Fibroblast of pulmonary artery (primary cell): ENCODE data around the gene ZNF687.

Experiments used
- DNase-seq: peaks from one replicate; pipeline ENCODE4 v3.0.0-alpha.2; 2010; ENCODE audit warnings: low read depth
- H3K4me3 ChIP-seq: replicated peaks from 2 replicates; pipeline ENCODE4 v1.5.1; 2011; ENCODE audit warnings: low read depth, mild to moderate bottlenecking, control low read depth, low read length, moderate library complexity
- TF ChIP-seq, protein P1 (sequence below): IDR thresholded peaks from 2 replicates; pipeline ENCODE4 v1.5.1; 2011; ENCODE audit warnings: mild to moderate bottlenecking, control low read depth, low read length, inconsistent platforms; ENCODE audit errors: missing control alignments

ZNF687 gene

DNA sequence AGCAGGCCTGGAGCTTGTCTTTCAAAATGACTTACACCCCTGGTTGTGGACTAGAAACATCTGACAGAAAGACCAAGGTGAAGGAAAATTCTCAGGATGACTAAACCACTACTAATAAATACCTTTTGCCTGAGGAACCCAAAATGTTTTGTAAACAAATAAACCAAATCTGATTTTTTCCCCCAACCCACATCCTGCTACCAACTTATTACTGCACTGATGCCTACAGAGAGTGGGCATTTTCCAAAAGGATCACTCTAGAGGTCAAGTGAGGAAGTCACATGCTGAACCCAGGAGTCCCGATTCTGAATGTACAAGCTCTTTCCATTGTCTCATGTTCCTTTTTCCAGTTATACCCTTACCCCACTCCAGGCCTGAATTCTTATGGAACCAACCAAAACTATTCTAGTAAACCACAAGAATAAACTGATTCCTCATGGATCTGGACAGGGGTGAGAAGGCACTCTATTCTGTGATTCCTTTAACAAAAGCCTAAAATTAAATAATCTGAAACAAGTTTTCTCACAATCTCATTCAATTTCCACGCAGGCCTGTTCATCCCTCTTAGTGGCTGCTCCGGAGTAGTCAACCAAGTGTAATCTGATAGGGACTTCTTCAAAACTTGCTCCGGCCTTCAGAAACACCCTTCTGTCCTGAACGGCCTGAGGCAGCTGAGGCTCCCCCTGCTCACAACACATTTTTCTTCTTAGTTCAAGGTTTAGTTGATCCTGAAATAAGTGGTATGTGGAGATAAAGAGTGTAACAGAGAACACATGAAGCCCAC is 43.7 kb downstream of the ZNF687 start:
- TF ChIP-seq, protein P1, sequence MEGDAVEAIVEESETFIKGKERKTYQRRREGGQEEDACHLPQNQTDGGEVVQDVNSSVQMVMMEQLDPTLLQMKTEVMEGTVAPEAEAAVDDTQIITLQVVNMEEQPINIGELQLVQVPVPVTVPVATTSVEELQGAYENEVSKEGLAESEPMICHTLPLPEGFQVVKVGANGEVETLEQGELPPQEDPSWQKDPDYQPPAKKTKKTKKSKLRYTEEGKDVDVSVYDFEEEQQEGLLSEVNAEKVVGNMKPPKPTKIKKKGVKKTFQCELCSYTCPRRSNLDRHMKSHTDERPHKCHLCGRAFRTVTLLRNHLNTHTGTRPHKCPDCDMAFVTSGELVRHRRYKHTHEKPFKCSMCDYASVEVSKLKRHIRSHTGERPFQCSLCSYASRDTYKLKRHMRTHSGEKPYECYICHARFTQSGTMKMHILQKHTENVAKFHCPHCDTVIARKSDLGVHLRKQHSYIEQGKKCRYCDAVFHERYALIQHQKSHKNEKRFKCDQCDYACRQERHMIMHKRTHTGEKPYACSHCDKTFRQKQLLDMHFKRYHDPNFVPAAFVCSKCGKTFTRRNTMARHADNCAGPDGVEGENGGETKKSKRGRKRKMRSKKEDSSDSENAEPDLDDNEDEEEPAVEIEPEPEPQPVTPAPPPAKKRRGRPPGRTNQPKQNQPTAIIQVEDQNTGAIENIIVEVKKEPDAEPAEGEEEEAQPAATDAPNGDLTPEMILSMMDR, result no peak
- no peak for DNase-seq
- peak overlapping the region; percentile 84 for H3K4me3 ChIP-seq

DNA sequence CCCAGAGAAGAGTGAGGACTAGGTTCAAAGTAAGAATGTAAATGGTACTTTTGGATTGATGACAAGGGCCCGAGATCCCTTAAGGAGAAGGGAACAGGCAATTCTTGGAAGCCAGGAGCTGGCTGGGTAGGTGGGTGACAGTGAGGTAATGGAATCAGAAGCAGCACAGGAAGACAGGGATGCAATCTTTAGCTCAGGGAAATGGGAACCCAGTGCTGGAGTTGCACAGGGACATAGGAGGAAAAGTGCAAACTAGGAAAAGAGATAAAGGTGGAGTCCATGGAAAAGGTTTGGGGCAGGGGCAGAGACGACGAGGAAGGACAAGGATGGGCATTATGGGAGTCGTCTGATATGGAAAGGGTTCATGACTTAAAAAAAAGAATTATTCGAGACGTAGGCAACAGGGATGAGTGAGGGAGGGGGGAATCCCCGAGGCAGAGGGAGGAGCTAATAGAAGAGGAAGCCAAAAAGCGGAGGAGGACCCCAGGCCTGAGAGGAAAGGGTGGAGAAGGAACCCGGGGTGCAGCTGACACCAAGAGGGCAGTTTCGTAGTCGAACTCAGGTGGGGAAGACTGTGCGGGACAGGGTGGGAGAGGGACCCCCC is 44.6 kb downstream of the ZNF687 start:
- DNase-seq, result peak; percentile 57
- H3K4me3 ChIP-seq, result peak overlapping the region; percentile 84
- TF ChIP-seq, protein P1, result no peak

DNA sequence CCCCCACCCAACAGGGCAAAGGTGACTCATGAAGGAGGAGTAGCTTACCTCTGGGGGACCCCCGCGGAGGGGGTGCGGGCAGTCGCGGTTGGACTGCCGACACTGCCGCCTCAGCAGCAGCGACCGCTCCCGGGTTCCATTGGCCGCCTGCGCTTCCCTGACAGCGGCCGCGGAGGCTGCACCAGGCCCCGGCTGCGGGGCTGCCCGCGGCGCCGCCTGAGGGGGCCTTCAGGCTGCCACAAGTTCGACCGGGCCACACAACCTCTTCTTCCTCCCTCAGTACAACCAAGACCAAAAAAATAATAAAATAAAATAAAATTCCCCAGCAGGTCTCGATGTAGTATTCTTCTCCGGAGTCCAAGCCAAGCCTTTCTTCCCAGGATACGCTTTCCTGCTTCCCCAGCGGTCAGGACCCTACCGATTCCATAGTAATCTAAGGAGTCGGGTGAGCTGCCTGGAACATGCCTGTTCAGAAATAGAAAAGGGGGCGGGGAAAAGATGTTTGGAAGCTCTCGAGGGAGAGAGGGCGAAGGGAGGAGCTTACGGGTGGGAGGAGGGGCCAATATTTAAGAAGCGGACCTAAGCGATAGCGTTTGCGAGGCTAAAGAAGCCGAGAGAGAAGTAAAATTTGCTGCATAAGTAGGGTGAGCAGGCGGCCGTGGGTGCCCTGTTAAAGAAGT is 45.3 kb downstream of the ZNF687 start, which contains the start of gene PI4KB:
PI4KB (minus strand) TSS at position 194 of the 680 bp plus-strand sequence. CDS start 10,935 bp downstream, outside the sequence.
- peak within 1 kb of the TSS; percentile 84 for H3K4me3 ChIP-seq
- TF ChIP-seq, protein P1, result no peak
- DNase-seq, result peak; percentile 99

DNA sequence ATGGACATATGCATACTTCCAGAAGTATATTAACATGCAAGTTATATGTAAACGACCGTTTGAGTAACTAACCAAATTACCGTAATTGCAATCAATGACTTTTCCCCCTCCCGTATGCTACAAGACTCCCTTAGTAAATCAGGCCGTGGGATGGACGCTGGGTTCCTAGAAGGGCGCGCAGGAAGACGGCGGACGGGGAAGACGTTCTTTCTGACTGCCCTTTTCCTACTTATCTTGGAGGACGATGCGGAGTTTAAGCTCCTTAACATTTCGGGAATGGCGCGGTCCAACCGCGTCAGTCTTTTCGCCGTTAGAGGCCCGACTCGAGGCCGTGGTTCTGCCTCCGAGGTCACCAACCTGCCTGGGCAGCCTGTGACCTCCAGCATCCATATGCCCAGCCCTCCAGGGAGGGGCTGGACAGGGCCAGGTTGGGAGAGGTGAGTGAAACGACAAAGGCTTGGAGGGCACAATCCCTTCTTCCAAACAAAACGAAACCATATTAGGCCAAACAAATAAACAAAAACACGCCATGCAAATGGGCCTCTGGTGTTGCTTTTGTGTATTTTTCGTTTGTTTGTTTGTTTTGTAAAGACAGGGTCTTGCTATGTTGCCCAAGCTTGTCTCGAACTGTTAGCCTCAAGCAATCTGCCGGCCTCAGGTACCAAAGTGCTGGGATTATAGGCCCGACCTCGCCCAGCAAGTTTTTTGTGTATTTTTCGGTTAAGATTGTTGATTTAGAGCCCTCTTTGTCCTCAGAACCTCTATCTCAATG is 46.0 kb downstream of the ZNF687 start:
- DNase-seq, result no peak
- H3K4me3 ChIP-seq, result peak overlapping the region; percentile 84
- TF ChIP-seq, protein P1, result no peak

DNA sequence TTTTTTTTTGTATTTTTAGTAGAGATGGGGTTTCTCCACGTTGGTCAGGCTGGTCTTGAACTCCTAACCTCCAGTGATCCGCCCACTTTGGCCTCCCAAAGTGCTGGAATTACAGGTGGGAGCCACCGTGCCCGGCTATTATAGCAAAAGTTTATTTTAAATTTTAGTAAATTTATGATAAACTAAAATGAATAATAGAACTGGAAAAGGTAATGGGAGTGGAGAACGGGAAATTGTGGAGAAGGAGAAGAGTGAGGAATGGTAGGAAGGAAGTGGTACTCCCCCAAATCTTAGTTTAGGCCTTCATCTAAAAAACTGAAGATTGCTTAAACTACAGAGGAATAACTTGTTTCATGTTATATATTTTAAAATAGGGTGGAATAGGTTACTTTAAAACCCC is 52.7 kb downstream of the ZNF687 start:
- DNase-seq, result no peak
- TF ChIP-seq, protein P1, result no peak
- no peak overlapping the region for H3K4me3 ChIP-seq

DNA sequence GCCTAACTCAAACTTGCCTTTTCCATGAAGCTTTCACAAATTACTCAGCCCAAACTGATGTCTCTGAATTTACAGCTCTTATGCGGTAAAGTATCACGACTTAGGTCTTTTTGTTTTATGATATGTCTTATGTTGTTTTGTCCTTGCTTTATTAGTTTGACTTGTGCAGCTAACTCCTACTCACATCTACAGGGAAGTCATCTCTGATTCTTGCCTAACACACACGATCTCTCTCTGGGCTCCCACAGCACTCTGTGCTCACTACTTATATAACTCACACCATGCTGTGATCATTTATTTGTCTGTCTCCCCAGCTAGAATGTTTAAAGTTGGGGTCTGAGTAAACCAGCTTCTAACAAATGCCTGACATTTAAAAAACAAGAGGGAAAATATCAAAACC is 54.5 kb downstream of the ZNF687 start:
- TF ChIP-seq, protein P1, result no peak
- no peak for DNase-seq
- no peak overlapping the region for H3K4me3 ChIP-seq
